ENCODE data around the gene USP37.

Gene USP37

GRCh38 chr2:218523651-218524050, 44.5 kb downstream of the USP37 start:
- Histone ChIP-seq H3K4me3 (ENCODE audit: low read depth in 1 of 2, low read length in 1 of 2) (no peak overlapping the region), H3K36me3 (peaks cover 27% of the 10 kb centered on the region), H3K27me3 (no peaks in the 10 kb centered on the region), H3K27ac (no peak overlapping the region), H3K9me3 (no peaks in the 10 kb centered on the region), H3K4me1 (ENCODE audit: control insufficient read depth in 1 of 2, insufficient read depth in 1 of 2, low read depth in 1 of 2, low read length in 1 of 2) (no peaks in the 10 kb centered on the region)
- TF ChIP-seq CTCF (IDR thresholded peaks at IDR 0.05): no peak

DNA sequence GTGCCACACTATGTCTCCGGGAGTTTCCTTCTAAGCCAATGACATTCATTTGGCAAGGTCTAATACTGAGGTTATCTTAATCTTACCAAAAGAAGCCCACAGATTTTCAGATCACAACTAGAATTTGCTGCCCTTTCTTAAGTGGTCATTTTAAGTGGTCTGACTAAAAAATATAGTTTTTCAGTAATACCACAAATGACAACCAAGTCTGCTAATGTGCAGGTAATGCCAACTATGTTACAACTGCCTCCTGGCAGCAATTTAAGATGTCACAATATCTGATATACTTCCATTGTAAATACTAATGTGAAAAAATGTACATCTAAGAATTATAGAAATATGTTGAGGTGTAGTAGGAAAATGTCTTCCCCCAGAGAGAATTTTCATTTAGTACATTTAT, 49.3 kb downstream of the USP37 start:
- Histone ChIP-seq H3K9me3 (no peaks in the 10 kb centered on the region), H3K4me1 (ENCODE audit: control insufficient read depth in 1 of 2, insufficient read depth in 1 of 2, low read depth in 1 of 2, low read length in 1 of 2) (no peaks in the 10 kb centered on the region), H3K4me3 (ENCODE audit: low read depth in 1 of 2, low read length in 1 of 2) (no peak overlapping the region), H3K27me3 (no peaks in the 10 kb centered on the region), H3K36me3 (no peaks in the 10 kb centered on the region), H3K27ac (no peak overlapping the region)
- no peak for TF ChIP-seq CTCF (IDR thresholded peaks at IDR 0.05)

DNA sequence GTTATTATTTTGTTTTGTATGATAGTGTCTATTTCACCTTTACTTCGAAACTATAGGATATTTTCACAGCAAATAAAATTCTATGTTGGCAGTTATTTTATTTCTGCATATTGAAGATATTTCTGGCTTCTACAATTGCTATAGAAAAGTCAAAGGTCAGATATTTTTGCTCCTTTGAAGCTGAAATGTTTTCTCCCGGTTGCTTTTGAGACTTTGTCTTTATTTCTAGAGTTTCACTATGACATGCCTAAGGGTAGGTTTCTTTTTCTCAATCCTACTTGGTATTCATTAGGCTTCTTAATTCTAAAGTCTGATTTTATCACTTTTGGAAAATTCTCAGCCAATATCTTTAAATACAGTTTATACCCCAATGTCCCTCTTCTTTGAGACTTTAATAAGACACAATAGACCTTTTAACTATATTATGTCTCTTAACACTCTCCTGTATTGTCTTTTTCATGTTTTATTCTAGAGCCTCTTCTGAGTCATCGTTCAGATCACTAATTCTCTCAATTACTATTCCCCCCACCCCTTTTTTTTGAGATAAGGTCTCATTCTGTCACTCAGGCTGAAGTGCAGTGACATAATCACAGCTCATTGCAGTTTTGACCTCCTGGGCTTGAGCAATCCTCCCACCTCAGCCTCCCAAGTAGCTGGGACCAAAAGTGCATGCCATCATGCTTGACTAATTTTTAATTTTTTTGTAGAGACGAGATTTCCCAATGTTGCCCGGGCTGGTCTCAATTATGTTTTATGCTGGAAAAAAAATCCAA, 50.5 kb downstream of the USP37 start:
- no peaks in the 10 kb centered on the region for H3K27me3 ChIP-seq
- no peaks in the 10 kb centered on the region for H3K9me3 ChIP-seq
- no peak overlapping the region for H3K27ac ChIP-seq
- no peak for TF ChIP-seq CTCF (IDR thresholded peaks at IDR 0.05)
- no peaks in the 10 kb centered on the region for H3K4me1 ChIP-seq (ENCODE audit: control insufficient read depth in 1 of 2, insufficient read depth in 1 of 2, low read depth in 1 of 2, low read length in 1 of 2)
- H3K4me3 ChIP-seq (ENCODE audit: low read depth in 1 of 2, low read length in 1 of 2): no peak overlapping the region
- no peaks in the 10 kb centered on the region for H3K36me3 ChIP-seq

- H3K27ac ChIP-seq: no peak overlapping the region
- H3K4me3 ChIP-seq (ENCODE audit: low read depth in 1 of 2, low read length in 1 of 2): no peak overlapping the region
- no peaks in the 10 kb centered on the region for H3K9me3 ChIP-seq
- H3K4me1 ChIP-seq (ENCODE audit: control insufficient read depth in 1 of 2, insufficient read depth in 1 of 2, low read depth in 1 of 2, low read length in 1 of 2): no peaks in the 10 kb centered on the region
- TF ChIP-seq CTCF (IDR thresholded peaks at IDR 0.05): peak; percentile 40
- H3K27me3 ChIP-seq: no peaks in the 10 kb centered on the region
- H3K36me3 ChIP-seq: no peaks in the 10 kb centered on the region
Observed at GRCh38 chr2:218516614-218517013, 51.5 kb downstream of the USP37 start.

DNA sequence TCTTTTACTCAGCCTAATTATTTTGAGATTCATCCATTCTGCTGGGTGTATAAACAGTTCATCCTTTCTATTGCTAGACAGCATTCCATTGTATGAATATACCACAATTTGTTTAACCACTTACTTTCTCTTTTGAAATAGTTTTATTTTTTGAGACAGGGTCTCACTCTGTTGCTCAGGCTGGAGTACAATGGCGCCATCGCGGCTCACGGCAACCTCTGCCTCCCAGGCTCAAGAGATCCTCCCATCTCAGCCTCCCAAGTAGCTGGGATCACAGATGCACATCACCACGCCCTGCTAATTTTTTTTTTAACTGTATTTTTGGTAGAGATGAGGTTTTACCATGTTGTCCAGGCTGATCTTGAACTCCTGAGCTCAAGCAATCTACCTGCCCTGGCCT, 54.5 kb downstream of the USP37 start:
- no peaks in the 10 kb centered on the region for H3K27me3 ChIP-seq
- H3K9me3 ChIP-seq: no peaks in the 10 kb centered on the region
- no peak for TF ChIP-seq CTCF (IDR thresholded peaks at IDR 0.05)
- H3K4me1 ChIP-seq (ENCODE audit: control insufficient read depth in 1 of 2, insufficient read depth in 1 of 2, low read depth in 1 of 2, low read length in 1 of 2): no peaks in the 10 kb centered on the region
- peaks cover 5% of the 10 kb centered on the region for H3K36me3 ChIP-seq
- no peak overlapping the region for H3K27ac ChIP-seq
- no peak overlapping the region for H3K4me3 ChIP-seq (ENCODE audit: low read depth in 1 of 2, low read length in 1 of 2)
